Measurements from ENCODE around the gene ARSG.

Gene ARSG

GRCh38 chr17:68449021-68449739 lies 157.9 kb downstream of the ARSG start:
- H3K27me3 Mint-ChIP-seq (ENCODE audit: low read depth), result no peaks in the 10 kb centered on the region
- no peak overlapping the region for H3K4me3 Mint-ChIP-seq
- peaks cover 52% of the 10 kb centered on the region for H3K36me3 Mint-ChIP-seq (ENCODE audit: low read depth)
- peaks cover 16% of the 10 kb centered on the region for H3K4me1 Mint-ChIP-seq (ENCODE audit: low read depth)
- H3K27ac Mint-ChIP-seq, result no peak overlapping the region
- no peaks in the 10 kb centered on the region for H3K9me3 Mint-ChIP-seq

GRCh38 chr17:68450391-68450790 lies 159.1 kb downstream of the ARSG start:
- Mint-ChIP-seq H3K27ac (no peak overlapping the region), H3K27me3 (ENCODE audit: low read depth) (no peaks in the 10 kb centered on the region), H3K4me1 (ENCODE audit: low read depth) (peaks cover 22% of the 10 kb centered on the region), H3K4me3 (no peak overlapping the region), H3K9me3 (no peaks in the 10 kb centered on the region), H3K36me3 (ENCODE audit: low read depth) (peaks cover 47% of the 10 kb centered on the region)

GRCh38 chr17:68450801-68451200 lies 159.5 kb downstream of the ARSG start:
- Mint-ChIP-seq H3K36me3 (ENCODE audit: low read depth) (peaks cover 43% of the 10 kb centered on the region), H3K4me3 (no peak overlapping the region), H3K4me1 (ENCODE audit: low read depth) (peaks cover 22% of the 10 kb centered on the region), H3K27me3 (ENCODE audit: low read depth) (no peaks in the 10 kb centered on the region), H3K27ac (no peak overlapping the region), H3K9me3 (no peaks in the 10 kb centered on the region)

- H3K27ac Mint-ChIP-seq, result no peak overlapping the region
- H3K4me3 Mint-ChIP-seq, result no peak overlapping the region
- H3K4me1 Mint-ChIP-seq (ENCODE audit: low read depth), result peaks cover 28% of the 10 kb centered on the region
Measured at GRCh38 chr17:68451670-68452354, 160.5 kb downstream of the ARSG start.

GRCh38 chr17:68452724-68453290 lies 161.5 kb downstream of the ARSG start:
- Mint-ChIP-seq H3K9me3 (no peaks in the 10 kb centered on the region), H3K36me3 (ENCODE audit: low read depth) (peaks cover 39% of the 10 kb centered on the region), H3K27ac (peak overlapping the region; percentile 34), H3K27me3 (ENCODE audit: low read depth) (no peaks in the 10 kb centered on the region), H3K4me3 (no peak overlapping the region), H3K4me1 (ENCODE audit: low read depth) (peaks cover 27% of the 10 kb centered on the region)

More at GRCh38 chr17:68451670-68452354, 160.5 kb downstream of the ARSG start:
- Mint-ChIP-seq H3K27me3 (ENCODE audit: low read depth) (no peaks in the 10 kb centered on the region), H3K36me3 (ENCODE audit: low read depth) (peaks cover 39% of the 10 kb centered on the region), H3K9me3 (no peaks in the 10 kb centered on the region)

- no peak overlapping the region for H3K27ac Mint-ChIP-seq
- no peaks in the 10 kb centered on the region for H3K27me3 Mint-ChIP-seq (ENCODE audit: low read depth)
- peaks cover 30% of the 10 kb centered on the region for H3K36me3 Mint-ChIP-seq (ENCODE audit: low read depth)
- no peaks in the 10 kb centered on the region for H3K9me3 Mint-ChIP-seq
- H3K4me3 Mint-ChIP-seq, result no peak overlapping the region
- H3K4me1 Mint-ChIP-seq (ENCODE audit: low read depth), result peaks cover 37% of the 10 kb centered on the region
Measured at GRCh38 chr17:68453991-68454665, 162.8 kb downstream of the ARSG start.

- H3K9me3 Mint-ChIP-seq, result no peaks in the 10 kb centered on the region
- H3K27me3 Mint-ChIP-seq (ENCODE audit: low read depth), result no peaks in the 10 kb centered on the region
- H3K36me3 Mint-ChIP-seq (ENCODE audit: low read depth), result peaks cover 15% of the 10 kb centered on the region
- peak overlapping the region; percentile 91 for H3K4me3 Mint-ChIP-seq
- H3K4me1 Mint-ChIP-seq (ENCODE audit: low read depth), result peaks cover 53% of the 10 kb centered on the region
- peak overlapping the region; percentile 31 for H3K27ac Mint-ChIP-seq
Measured at GRCh38 chr17:68455901-68456338, 164.6 kb downstream of the ARSG start.

- Mint-ChIP-seq H3K4me3 (peak overlapping the region; percentile 91), H3K36me3 (ENCODE audit: low read depth) (peaks cover 11% of the 10 kb centered on the region), H3K27ac (peak overlapping the region; percentile 79), H3K9me3 (no peaks in the 10 kb centered on the region), H3K4me1 (ENCODE audit: low read depth) (peaks cover 59% of the 10 kb centered on the region), H3K27me3 (ENCODE audit: low read depth) (no peaks in the 10 kb centered on the region)
Measured at GRCh38 chr17:68456339-68457167, 165.3 kb downstream of the ARSG start.

GRCh38 chr17:68457168-68457538 lies 165.9 kb downstream of the ARSG start, which contains the start of gene WIPI1:
WIPI1 (minus strand) TSS chr17:68457496; CDS start chr17:68457421, 75 bp downstream.
- H3K4me1 Mint-ChIP-seq (ENCODE audit: low read depth), result peaks cover 63% of the 10 kb centered on the region
- H3K4me3 Mint-ChIP-seq, result peak within 1 kb of the TSS; percentile 91
- H3K9me3 Mint-ChIP-seq, result no peaks in the 10 kb centered on the region
- H3K27ac Mint-ChIP-seq, result peak within 1 kb of the TSS; percentile 92
- H3K36me3 Mint-ChIP-seq (ENCODE audit: low read depth), result peaks cover 9% of the 10 kb centered on the region
- H3K27me3 Mint-ChIP-seq (ENCODE audit: low read depth), result no peaks in the 10 kb centered on the region

- Mint-ChIP-seq H3K9me3 (no peaks in the 10 kb centered on the region), H3K4me3 (peak overlapping the region; percentile 69), H3K4me1 (ENCODE audit: low read depth) (peaks cover 68% of the 10 kb centered on the region), H3K27me3 (ENCODE audit: low read depth) (no peaks in the 10 kb centered on the region), H3K36me3 (ENCODE audit: low read depth) (peaks cover 8% of the 10 kb centered on the region), H3K27ac (peak overlapping the region; percentile 92)
Measured at GRCh38 chr17:68457539-68458259, 166.4 kb downstream of the ARSG start.

GRCh38 chr17:68458260-68459036 lies 167.2 kb downstream of the ARSG start:
- no peaks in the 10 kb centered on the region for H3K9me3 Mint-ChIP-seq
- peaks cover 71% of the 10 kb centered on the region for H3K4me1 Mint-ChIP-seq (ENCODE audit: low read depth)
- peaks cover 4% of the 10 kb centered on the region for H3K36me3 Mint-ChIP-seq (ENCODE audit: low read depth)
- peak overlapping the region; percentile 69 for H3K4me3 Mint-ChIP-seq
- H3K27ac Mint-ChIP-seq, result peak overlapping the region; percentile 92
- H3K27me3 Mint-ChIP-seq (ENCODE audit: low read depth), result no peaks in the 10 kb centered on the region

- no peaks in the 10 kb centered on the region for H3K27me3 Mint-ChIP-seq (ENCODE audit: low read depth)
- peak overlapping the region; percentile 85 for H3K27ac Mint-ChIP-seq
- peak overlapping the region; percentile 61 for H3K4me3 Mint-ChIP-seq
- no peaks in the 10 kb centered on the region for H3K36me3 Mint-ChIP-seq (ENCODE audit: low read depth)
- H3K9me3 Mint-ChIP-seq, result no peaks in the 10 kb centered on the region
- peaks cover 72% of the 10 kb centered on the region for H3K4me1 Mint-ChIP-seq (ENCODE audit: low read depth)
Measured at GRCh38 chr17:68459037-68459639, 167.8 kb downstream of the ARSG start.
